HUDEP-2 (cell line): ENCODE measurements around the gene TRMT5.

Source experiments
- DNase-seq, 76 experiments: peaks; one replicate each; lab custom pipeline; 2025; ENCODE audit not compliant: unreplicated experiment in 76 of 76; lab: John Stamatoyannopoulos, UW

The TRMT5 gene

DNA sequence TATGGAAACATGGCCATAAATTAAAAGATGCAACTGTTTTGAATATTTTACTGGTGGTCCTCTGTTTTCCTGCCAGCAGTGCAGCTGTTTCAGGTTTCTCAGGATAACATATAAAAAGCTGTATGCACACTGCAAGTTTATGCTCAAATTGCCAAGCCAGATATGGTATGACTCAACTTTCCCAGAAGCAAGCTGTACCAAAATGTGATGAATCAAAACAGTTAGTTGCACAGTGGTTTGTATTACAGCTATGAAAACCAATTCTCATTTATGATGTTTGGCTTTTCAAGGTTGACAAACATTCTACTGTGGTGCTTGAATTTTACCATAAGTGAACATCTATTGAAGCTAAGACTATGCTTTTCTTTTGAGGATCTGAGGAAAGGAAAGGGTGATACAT lies 15.5 kb downstream of the TRMT5 start:
- peak in 1 of 76 experiments; percentile 2 for DNase-seq

DNA sequence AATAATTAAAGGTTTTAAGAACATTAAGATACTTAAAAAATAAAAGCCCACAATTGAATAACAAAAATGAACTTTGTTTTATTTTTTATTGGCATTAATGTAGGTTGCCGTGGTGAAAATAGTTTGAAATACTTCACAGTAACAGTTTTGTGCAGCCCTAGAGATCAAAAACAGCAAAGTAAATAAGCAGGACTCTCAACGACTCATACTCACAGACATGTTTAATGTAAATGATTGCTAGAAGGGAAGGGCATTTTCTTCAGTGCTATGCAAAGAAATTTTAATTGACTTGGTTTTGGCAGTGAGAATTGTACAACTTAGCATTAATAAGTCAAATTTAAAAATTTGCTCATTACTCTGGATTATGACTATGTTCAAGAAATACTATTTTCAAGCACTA lies 16.0 kb downstream of the TRMT5 start:
- no peak for DNase-seq

DNA sequence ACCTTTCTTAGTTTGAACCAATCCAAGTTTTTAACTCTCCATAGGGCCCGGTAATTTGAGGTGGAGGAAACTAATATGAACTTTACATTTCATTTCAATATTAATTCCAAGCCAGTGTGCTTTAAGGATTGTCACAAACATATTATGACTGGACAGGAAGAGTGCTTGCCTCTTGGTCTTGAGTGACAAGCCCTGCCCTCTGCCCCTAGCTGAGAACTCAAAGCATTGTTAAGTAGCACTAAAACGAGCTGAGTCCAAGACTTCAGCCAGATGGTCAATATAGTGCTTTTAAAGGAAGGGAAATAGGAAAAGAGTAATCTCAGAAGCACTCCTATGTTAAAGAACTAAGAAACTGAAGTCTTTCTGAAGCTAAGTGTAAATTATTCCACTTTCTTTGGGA lies 17.1 kb downstream of the TRMT5 start:
- DNase-seq: no peak

DNA sequence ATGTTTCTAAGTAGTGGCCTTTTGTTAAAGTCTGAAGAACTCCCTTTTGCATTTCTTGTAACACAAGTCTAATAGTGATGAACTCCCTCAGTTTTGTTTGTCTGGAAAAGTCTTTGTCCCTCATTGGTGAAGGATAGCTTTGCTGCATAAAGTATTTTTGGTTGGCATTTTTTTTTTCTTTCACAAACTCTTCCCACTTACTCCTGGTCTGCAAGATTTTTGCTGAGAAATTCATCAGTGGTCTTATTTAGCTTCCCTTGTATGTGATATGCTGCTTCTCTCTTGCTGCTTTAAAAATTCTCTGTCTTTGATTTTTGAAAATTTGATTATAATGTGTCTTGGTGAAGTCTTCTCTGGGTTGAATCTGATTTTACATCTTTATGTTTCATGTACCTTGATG lies 22.7 kb downstream of the TRMT5 start:
- DNase-seq: no peak

DNA sequence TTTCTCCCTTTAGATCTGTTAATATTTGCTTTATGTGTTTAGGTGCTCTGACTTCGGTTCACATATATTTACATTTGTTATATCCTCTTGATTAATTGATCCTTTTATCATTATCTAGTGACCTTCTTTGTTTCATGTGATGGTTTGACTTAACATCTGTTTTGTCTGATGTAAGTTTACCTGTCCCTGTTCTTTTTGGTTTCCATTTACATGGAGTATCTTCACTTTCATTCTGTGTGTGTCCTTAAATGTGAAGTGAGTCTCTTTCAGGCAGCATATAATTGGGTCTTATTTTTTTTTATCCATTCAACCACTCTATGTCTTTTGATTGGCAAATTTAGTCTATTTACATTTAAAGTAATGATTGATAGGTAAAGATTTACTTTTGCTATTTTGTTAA lies 24.2 kb downstream of the TRMT5 start:
- DNase-seq: no peak

DNA sequence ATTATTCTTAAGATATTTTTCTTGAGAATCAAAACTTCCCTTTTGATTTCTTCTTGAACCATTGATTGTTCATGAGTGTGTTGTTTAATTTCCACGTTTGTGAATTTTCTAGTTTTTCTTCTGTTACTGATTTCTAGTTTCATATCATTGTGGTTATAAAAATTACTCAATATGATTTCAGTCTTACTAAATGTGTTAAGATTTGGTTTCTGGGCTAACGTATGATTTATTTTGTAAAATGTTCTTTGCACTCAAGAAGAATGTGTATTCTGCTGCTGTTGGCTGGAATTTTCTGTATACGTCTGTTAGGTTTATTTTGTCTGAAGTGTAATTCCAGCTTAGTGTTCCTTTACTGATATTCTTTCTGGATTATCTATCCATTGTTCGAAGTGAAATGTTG lies 24.7 kb downstream of the TRMT5 start:
- DNase-seq: no peak

DNA sequence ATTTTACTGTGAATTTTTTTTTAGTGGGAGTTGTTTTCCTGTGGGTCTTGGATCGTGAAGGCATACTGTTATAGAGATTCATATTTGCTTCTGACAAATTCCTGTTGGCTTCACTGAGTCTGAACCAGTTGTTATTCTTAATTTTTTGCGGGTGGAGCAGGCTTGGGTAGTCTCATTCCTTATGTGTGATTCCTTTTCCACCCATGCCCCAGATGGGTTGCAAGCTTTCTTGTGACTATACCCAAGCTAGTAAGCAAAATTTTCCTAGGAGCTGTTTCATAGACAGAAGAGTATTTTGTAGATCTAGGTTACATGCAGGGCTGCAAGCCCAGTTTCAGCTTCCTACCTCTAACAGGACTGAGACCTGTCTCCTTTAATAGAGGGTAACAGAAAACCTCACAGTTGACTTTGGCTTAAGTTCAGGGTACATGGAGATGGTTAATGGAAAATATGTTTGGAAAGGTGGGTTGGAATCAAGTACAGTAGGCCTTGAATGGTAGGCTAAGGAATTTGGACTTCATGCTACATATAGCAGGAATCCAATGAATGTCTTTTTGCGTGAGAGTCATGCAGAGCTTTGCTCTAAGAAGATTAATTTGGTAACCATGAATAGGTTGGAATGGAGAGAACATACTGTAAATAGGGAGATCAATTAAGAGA lies 29.0 kb downstream of the TRMT5 start:
- no peak for DNase-seq

DNA sequence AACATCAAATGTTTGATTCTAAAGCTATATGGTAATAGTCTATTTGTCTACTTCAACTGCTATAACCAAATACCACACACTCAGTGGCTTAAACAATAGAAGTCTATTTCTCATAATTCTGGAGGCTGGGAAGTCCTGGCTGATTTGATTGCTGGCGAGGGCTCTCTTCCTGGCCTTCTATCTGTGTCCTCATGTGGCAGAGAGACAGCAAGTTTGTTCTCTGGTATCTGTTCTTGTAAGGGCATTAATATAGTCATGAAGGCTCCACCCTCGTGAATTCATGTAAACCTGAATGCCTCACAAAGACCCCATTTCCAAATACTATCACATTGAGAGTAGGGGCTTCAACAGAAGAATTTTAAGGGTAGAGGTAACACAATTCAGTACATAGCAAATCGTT lies 34.1 kb downstream of the TRMT5 start:
- no peak for DNase-seq

DNA sequence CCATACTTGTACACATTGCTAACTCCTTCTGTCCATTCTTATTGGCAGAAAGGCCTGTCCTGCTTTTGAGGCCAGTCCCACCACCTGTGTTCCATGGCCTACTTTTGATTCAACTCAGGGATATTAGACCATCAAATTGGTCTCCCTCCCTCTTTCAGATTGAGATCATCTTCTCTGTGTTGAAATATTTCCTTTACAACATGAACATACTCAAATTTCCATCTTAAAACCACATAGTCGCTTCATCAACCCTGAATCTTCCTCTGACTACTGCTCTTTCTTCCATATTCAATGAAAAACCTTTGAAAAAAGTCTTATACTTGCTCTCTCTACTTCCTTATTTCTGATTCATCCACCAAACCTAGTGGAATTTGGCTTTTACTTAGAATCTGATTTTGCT lies 34.9 kb downstream of the TRMT5 start:
- DNase-seq: no peak

DNA sequence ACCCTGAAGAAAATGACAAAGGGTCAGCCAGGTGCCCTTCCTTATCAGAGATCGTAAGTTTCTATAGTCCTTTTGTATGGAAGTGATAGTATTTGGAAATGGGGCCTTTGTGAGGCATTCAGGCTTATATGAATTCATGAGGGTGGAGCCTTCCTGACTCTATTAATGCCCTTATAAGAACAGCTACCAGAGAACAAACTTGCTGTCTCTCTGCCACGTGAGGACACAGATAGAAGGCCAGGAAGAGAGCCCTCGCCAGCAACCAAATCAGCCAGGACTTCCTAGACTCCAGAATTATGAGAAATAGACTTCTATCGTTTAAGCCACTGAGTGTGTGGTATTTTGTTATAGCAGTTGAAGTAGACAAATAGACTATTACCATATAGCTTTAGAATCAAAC lies 36.7 kb downstream of the TRMT5 start:
- no peak for DNase-seq

DNA sequence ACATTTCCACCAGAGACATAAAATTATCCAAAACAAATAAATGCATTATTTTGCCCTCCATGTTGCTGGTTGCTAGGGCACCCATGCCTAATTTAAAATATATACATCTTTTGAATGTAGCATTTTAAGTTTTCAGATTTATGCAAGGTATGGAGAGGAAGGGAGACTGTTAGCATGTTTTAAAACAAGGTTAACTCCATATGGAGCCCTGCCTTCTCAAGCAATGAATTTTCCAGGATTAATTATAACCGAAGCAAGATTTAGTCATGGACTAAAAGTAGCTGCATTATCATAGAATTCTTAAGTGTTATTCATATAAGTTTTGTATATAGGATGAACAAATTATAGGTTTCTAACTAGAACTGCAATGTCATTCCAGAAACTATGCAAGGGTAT lies 37.2 kb downstream of the TRMT5 start:
- no peak for DNase-seq

DNA sequence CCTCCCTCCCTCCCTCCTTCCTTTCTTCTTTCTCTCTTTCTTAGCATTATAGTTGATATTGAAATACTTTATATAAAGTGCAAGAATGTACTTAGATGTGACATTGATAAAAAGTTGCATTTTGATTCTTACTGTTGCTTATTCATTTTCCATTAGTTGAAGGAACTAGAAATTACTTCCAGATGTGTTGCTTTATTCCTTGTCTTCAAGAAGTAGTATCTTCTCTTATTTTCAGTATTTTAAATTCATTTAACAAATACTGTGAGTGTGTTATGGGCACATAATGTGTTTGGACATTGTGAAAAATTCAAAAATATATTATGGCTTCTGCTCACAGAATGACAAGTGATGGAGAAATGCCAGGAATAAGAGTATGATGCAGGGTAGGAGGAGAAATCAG lies 45.6 kb downstream of the TRMT5 start:
- no peak for DNase-seq

DNA sequence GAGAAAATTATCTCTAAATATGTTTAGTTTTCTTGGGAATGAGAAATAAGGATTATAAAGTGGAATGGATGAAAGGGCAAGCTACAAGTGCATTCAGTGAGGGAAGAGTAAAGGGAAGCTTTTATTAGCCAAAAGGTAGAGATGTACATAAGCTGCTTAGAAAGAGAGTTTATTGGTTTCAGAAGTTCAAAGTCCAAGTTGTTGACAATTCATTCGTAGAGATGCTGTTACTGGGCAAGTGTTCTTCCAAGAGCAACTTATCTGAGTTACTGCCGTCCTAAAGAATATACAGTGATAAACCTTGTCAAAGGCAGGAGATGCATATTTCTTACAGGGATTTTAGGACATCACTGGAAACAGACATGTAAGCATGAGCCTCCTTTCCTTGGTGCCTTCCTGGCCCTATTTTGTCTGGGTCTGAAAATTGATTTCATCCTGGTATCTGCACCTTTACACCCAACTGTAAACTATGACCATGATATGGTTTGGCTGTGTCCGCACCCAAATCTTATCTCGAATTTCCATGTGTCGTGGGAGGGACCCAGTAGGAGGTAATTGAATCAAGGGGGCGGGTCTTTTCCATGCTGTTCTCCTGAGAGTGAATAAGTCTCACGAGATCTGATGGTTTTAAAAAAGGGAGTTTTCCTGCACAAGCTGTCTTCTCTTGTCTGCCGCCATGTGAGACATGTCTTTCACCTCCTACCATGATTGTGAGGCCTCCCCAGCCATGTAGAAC lies 46.8 kb downstream of the TRMT5 start:
- DNase-seq: peak in 72 of 76 experiments; percentile 6 to 81 (median 39)

DNA sequence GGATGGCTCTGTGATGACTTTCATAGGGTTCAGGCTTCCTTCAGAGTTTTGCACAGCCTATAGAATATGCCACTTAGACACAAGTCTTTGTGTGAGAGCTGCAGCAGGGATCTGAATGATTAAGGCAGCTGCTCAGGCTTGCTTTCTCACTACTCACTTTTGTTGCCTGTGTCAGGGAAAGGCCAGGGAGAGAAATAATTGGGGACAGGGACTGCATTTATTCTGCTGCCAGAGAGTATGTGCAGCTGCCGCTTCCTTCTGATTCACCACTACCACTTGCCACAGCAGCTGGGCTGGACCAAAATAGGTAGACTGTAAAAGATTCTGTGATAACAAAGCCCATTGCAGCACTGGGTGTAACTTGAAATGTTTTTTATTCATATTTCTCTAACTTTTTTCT lies 49.7 kb downstream of the TRMT5 start:
- peak in 6 of 76 experiments; percentile 1 to 4 (median 2) for DNase-seq

DNA sequence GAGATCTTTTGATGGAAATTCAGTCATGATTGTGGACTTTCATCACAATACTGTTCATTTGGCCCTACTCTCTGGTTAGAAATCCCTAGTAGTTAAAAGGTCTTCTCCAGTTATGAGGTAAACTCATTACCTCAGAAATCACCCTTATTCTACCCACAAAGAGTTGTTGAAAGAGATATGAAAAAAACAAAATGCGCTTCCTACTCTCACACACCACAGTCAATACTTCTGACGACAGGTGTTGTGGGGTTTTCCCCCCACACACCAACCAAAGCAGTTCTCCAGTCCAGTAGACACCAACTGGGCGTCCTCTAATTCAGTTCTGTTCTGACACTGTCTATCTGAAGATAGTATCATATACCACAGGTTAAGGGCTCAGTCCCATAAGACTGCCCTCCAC lies 54.9 kb downstream of the TRMT5 start:
- no peak for DNase-seq

DNA sequence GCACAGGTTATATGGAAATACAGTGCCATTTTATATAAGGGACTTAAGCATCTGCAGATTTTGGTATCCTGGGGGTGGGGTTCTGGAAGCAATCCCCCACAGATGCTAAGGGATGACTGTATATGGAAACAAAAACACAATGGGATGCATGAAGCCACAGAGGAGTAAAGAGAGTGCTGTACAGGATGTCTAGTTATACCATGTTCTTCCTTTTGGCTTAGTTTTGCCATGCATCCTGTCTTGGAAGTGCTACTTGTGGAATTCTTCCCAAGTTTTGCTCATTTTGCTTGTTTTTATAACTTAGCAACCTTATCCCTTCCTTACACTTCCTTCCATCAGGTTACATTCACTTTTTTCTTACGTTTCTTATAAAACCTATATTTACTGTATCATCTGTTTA lies 55.6 kb downstream of the TRMT5 start:
- no peak for DNase-seq

DNA sequence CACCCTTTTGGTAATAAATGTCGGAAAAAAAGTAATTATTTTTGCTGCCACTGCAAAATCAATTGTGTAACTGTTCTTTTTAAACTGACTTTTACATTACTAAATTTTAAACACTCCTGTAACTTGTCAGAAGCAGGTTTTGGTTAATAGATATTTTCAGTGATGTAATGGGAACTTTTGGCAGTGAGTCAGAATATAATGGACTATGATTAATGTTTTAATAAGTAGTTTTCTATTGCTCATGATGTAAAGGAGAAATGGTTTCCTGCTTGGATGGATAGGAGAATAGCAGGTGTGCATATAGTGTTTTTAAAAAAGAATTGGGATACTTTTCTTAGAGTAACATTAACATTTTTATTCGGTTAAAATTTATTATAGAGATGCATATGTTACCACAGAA lies 58.8 kb downstream of the TRMT5 start:
- no peak for DNase-seq
